SK-N-SH (cell line): ENCODE data around the gene WIPI1. TPM values are rescaled to one million over a fixed set of nuclear protein-coding genes. Genes with fewer than 3 reads are reported as not detected.

Experiments
- CTCF ChIA-PET: fragments of 300-600, 350-600 bp; formaldehyde crosslinking; extraction: SDS; loops from one replicate; lab custom pipeline; 2021; lab: Yijun Ruan, JAX
- POLR2A ChIA-PET: fragments of 350-600 bp; sonication (Branson Sonifier 250); formaldehyde crosslinking; extraction: SDS; loops from one replicate; lab custom pipeline; 2020; ENCODE audit warnings: antibody characterized with exemption, inconsistent platforms; lab: Yijun Ruan, JAX
- DNase-seq: peaks from one replicate; pipeline ENCODE4 v3.0.0; 2012
- H2AFZ ChIP-seq: fragments of 200-600 bp; sonication (generic); 2 replicates; pipeline ENCODE4 v1.8.1; 2016; ENCODE audit warnings: antibody characterized with exemption, mild to moderate bottlenecking, low read depth
- H3F3A ChIP-seq: fragments of 200-600 bp; sonication (generic); replicated peaks from 2 replicates; pipeline ENCODE3; 2016; ENCODE audit warnings: antibody characterized with exemption, mild to moderate bottlenecking; ENCODE audit not compliant: insufficient read depth
- H3K27ac ChIP-seq, 2 experiments: fragments of 200-500 bp in 1 of 2; fragments of 200-600 bp in 1 of 2; sonication (Bioruptor generic) in 1 of 2; sonication (generic), shearing (Covaris generic) in 1 of 2; 2 replicates each; pipeline versions ENCODE4 v1.5.1 to v1.6.1; 2014 to 2016; ENCODE audit warnings: low read depth in 2 of 2, inconsistent platforms in 1 of 2, low read length in 1 of 2, mild to moderate bottlenecking in 1 of 2, mixed read lengths in 1 of 2
- H3K27me3 ChIP-seq: fragments of 200-600 bp; sonication (generic), shearing (Covaris generic); 2 replicates; pipeline ENCODE4 v1.6.1; 2016; ENCODE audit warnings: mixed run types; ENCODE audit not compliant: insufficient read depth
- H3K36me3 ChIP-seq, 2 experiments: fragments of 200-500 bp in 1 of 2; fragments of 200-600 bp in 1 of 2; sonication (Bioruptor generic) in 1 of 2; sonication (generic) in 1 of 2; replicated peaks in 1 of 2; 2 replicates each; pipeline versions ENCODE3 to v1.5.1; 2014 to 2016; ENCODE audit warnings: low read length in 1 of 2, mild to moderate bottlenecking in 1 of 2; ENCODE audit not compliant: insufficient read depth in 2 of 2, control insufficient read depth in 1 of 2
- H3K4me1 ChIP-seq, 2 experiments: fragments of 200-500 bp in 1 of 2; fragments of 200-600 bp in 1 of 2; sonication (Bioruptor generic) in 1 of 2; sonication (generic), shearing (Covaris generic) in 1 of 2; 2 replicates each; pipeline versions ENCODE4 v1.5.1 to v1.6.1; 2014 to 2016; ENCODE audit warnings: low read depth in 1 of 2, low read length in 1 of 2, mixed run types in 1 of 2; ENCODE audit not compliant: insufficient read depth in 2 of 2, control insufficient read depth in 1 of 2
- H3K4me2 ChIP-seq: fragments of 200-600 bp; sonication (generic), shearing (Covaris generic); 2 replicates; pipeline ENCODE4 v1.6.1; 2017; ENCODE audit warnings: mixed run types
- H3K4me3 ChIP-seq, 2 experiments: fragments of 200-500 bp in 1 of 2; fragments of 200-600 bp in 1 of 2; sonication (Bioruptor generic) in 1 of 2; sonication (generic), shearing (Covaris generic) in 1 of 2; 2 replicates each; pipeline versions ENCODE4 v1.5.1 to v1.8.1; 2014 to 2016; ENCODE audit warnings: low read depth in 2 of 2, inconsistent platforms in 1 of 2, low read length in 1 of 2, mild to moderate bottlenecking in 1 of 2, mixed read lengths in 1 of 2, moderate library complexity in 1 of 2
- H3K79me2 ChIP-seq: fragments of 200-600 bp; sonication (generic); 2 replicates; pipeline ENCODE4 v1.8.1; 2017; ENCODE audit warnings: mild to moderate bottlenecking; ENCODE audit not compliant: insufficient read depth
- H3K9ac ChIP-seq: fragments of 200-600 bp; sonication (generic); 2 replicates; pipeline ENCODE4 v1.6.1; 2017; ENCODE audit warnings: mixed run types
- H3K9me2 ChIP-seq: fragments of 200-600 bp; sonication (generic); 2 replicates; pipeline ENCODE4 v1.6.1; 2017; ENCODE audit warnings: mixed run types
- H3K9me3 ChIP-seq: fragments of 200-600 bp; sonication (generic); 2 replicates; pipeline ENCODE4 v1.6.1; 2017; ENCODE audit warnings: mixed run types, mild to moderate bottlenecking, moderate library complexity
- H4K20me1 ChIP-seq: fragments of 200-600 bp; sonication (generic); 2 replicates; pipeline ENCODE4 v1.6.1; 2017; ENCODE audit warnings: mild to moderate bottlenecking, mixed run types; ENCODE audit not compliant: insufficient read depth
- ELF1 ChIP-seq: IDR thresholded peaks from 2 replicates; pipeline ENCODE4 v1.4.0; 2012
- EZH2phosphoT487 ChIP-seq: fragments of 200-600 bp; sonication (generic); IDR thresholded peaks from 2 replicates; pipeline ENCODE4 v1.6.1; 2017; ENCODE audit warnings: low read depth, mixed run types, mild to moderate bottlenecking, antibody characterized with exemption, moderate library complexity, borderline replicate concordance
- FOSL2 ChIP-seq: IDR thresholded peaks from 2 replicates; pipeline ENCODE4 v1.4.0; 2012; ENCODE audit warnings: low read depth, mild to moderate bottlenecking, moderate library complexity, borderline replicate concordance
- FOXM1 ChIP-seq: IDR thresholded peaks from 2 replicates; pipeline ENCODE4 v1.4.0; 2012; ENCODE audit warnings: low read depth, mild to moderate bottlenecking
- JUND ChIP-seq: IDR thresholded peaks from 2 replicates; pipeline ENCODE4 v1.4.0; 2012
- NFIC ChIP-seq: IDR thresholded peaks from 2 replicates; pipeline ENCODE4 v1.4.0; 2012; ENCODE audit warnings: borderline replicate concordance
- RAD21 ChIP-seq: IDR thresholded peaks from 2 replicates; pipeline ENCODE4 v1.6.1; 2012; ENCODE audit warnings: mild to moderate bottlenecking, low read length
- REST ChIP-seq: IDR thresholded peaks from 2 replicates; pipeline ENCODE4 v1.6.1; 2012; ENCODE audit warnings: mild to moderate bottlenecking, low read depth, low read length, moderate library complexity
- RXRA ChIP-seq: IDR thresholded peaks from 2 replicates; pipeline ENCODE4 v1.4.0; 2012; ENCODE audit warnings: low read depth, mild to moderate bottlenecking, borderline replicate concordance
- SIN3A ChIP-seq: IDR thresholded peaks from 2 replicates; pipeline ENCODE4 v1.6.1; 2012; ENCODE audit warnings: low read depth, mild to moderate bottlenecking, low read length, moderate library complexity, borderline replicate concordance
- SMC3 ChIP-seq: IDR thresholded peaks from 2 replicates; pipeline ENCODE4 v1.6.1; 2012; ENCODE audit warnings: low read depth, low read length, improper control_type of control experiment
- TAF1 ChIP-seq: IDR thresholded peaks from 2 replicates; pipeline ENCODE4 v1.6.1; 2012; ENCODE audit warnings: low read depth, mild to moderate bottlenecking, low read length, moderate library complexity, borderline replicate concordance
- TEAD4 ChIP-seq: IDR thresholded peaks from 2 replicates; pipeline ENCODE4 v1.4.0; 2012; ENCODE audit warnings: mild to moderate bottlenecking, borderline replicate concordance; ENCODE audit not compliant: insufficient read depth
- YY1 ChIP-seq: IDR thresholded peaks from 2 replicates; pipeline ENCODE4 v1.4.0; 2012; ENCODE audit warnings: low read depth, mild to moderate bottlenecking
- WGBS: methylation state at CpG from one replicate; pipeline ENCODE4 v1.1.6; 2017; ENCODE audit warnings: low lambda C conversion rate; 5-methylcytosine and 5-hydroxymethylcytosine counted together
- polyA plus RNA-seq, 3 experiments: library from polyadenylated mRNA; depleted of rRNA; stranded (reverse); fragments of >200 nt; gene quantifications; 2 replicates each; pipeline ENCODE4 v1.2.3, GENCODE V29; 2012
- TF ChIP-seq, protein P1 (sequence below): fragments of 150-350 bp; IDR thresholded peaks from 2 replicates; pipeline ENCODE4 v1.6.1; 2016; ENCODE audit warnings: mild to moderate bottlenecking, low read depth, low read length
- TF ChIP-seq, protein P2 (sequence below): IDR thresholded peaks from 2 replicates; pipeline ENCODE4; 2012
- TF ChIP-seq, protein P3 (sequence below): IDR thresholded peaks from 2 replicates; pipeline ENCODE4 v1.4.0; 2012; ENCODE audit warnings: low read depth, borderline replicate concordance

The WIPI1 gene
- 52.7 and 65.2 TPM in 2 replicates for polyA plus RNA-seq (2012; rRNA removed)
- polyA plus RNA-seq (2012; cell fraction: cytosol; rRNA removed) = 49.1 and 55.1 TPM in 2 replicates
- 35.4 and 62.8 TPM in 2 replicates for polyA plus RNA-seq (2012; cell fraction: nucleus; rRNA removed)

DNA sequence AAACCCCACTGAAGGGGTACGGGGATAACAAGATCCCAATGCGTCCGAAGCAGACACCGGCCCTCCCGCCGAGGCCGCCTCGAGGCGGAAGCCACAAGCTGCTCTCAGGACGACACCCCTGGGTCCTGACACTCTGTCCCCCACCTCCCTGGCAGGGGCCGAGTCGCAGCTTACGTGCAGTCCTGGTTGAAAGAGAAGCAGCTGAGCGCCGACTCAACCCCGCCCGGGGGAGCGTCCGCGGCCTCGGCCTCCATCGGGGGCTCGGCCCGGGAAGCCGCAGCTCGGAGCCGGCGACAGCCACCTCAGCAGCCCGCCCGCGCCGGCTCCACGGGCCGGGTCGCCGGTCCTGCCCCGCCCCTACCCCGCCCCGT is at the start of gene WIPI1:
Gene WIPI1, minus strand, starts transcription at position 329 of the 371 bp plus-strand sequence. Its CDS starts 75 bp downstream, at position 254.
- TF ChIP-seq YY1 (no peak), ELF1 (no peak), NFIC (no peak), RAD21 (no peak), TEAD4 (no peak), FOXM1 (no peak), EZH2phosphoT487 (no peak), SMC3 (no peak), RXRA (no peak), REST (no peak), FOSL2 (no peak), SIN3A (no peak), JUND (no peak), TAF1 (no peak)
- TF ChIP-seq, protein P1, sequence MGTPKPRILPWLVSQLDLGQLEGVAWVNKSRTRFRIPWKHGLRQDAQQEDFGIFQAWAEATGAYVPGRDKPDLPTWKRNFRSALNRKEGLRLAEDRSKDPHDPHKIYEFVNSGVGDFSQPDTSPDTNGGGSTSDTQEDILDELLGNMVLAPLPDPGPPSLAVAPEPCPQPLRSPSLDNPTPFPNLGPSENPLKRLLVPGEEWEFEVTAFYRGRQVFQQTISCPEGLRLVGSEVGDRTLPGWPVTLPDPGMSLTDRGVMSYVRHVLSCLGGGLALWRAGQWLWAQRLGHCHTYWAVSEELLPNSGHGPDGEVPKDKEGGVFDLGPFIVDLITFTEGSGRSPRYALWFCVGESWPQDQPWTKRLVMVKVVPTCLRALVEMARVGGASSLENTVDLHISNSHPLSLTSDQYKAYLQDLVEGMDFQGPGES = no peak
- TF ChIP-seq, protein P2, sequence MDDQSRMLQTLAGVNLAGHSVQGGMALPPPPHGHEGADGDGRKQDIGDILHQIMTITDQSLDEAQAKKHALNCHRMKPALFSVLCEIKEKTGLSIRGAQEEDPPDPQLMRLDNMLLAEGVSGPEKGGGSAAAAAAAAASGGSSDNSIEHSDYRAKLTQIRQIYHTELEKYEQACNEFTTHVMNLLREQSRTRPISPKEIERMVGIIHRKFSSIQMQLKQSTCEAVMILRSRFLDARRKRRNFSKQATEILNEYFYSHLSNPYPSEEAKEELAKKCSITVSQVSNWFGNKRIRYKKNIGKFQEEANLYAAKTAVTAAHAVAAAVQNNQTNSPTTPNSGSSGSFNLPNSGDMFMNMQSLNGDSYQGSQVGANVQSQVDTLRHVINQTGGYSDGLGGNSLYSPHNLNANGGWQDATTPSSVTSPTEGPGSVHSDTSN = no peak
- TF ChIP-seq, protein P3, sequence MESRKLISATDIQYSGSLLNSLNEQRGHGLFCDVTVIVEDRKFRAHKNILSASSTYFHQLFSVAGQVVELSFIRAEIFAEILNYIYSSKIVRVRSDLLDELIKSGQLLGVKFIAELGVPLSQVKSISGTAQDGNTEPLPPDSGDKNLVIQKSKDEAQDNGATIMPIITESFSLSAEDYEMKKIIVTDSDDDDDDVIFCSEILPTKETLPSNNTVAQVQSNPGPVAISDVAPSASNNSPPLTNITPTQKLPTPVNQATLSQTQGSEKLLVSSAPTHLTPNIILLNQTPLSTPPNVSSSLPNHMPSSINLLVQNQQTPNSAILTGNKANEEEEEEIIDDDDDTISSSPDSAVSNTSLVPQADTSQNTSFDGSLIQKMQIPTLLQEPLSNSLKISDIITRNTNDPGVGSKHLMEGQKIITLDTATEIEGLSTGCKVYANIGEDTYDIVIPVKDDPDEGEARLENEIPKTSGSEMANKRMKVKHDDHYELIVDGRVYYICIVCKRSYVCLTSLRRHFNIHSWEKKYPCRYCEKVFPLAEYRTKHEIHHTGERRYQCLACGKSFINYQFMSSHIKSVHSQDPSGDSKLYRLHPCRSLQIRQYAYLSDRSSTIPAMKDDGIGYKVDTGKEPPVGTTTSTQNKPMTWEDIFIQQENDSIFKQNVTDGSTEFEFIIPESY = no peak
- Histone ChIP-seq H3K27ac (peak within 1 kb of the TSS; percentile 72 to 81), H3K9ac (peak within 1 kb of the TSS; percentile 73), H3F3A (peaks cover 18% of the 10 kb centered on the region), H3K9me2 (no peaks in the 10 kb centered on the region), H3K4me3 (peak within 1 kb of the TSS; percentile 91 to 93), H3K9me3 (no peaks in the 10 kb centered on the region), H4K20me1 (peaks cover 8% of the 10 kb centered on the region; the same call in 1 of the 2 replicates), H3K79me2 (peaks cover 40% of the 10 kb centered on the region), H3K36me3 (peaks cover 4 to 10% of the 10 kb centered on the region in 2 experiments), H3K4me1 (peaks cover 8 to 17% of the 10 kb centered on the region in 2 experiments; a peak in 3 of 4 replicates), H2AFZ (peak within 1 kb of the TSS; percentile 85), H3K27me3 (no peaks in the 10 kb centered on the region), H3K4me2 (peak within 1 kb of the TSS; percentile 90)
- POLR2A ChIA-PET = interaction anchor here (1.4 to 1.8 kb wide), 2 partner anchors 209 to 251 kb away, joined by 3 to 9 read pairs; partner anchors contain the start of gene AMZ2
- CTCF ChIA-PET = interaction anchor here (0.7 to 6.0 kb wide), 9 partner anchors 9 to 232 kb away, joined by 3 to 63 read pairs (median 4); no protein-coding TSS in a partner anchor
- under 1% methylated on average over 21 of the region's 39 CpGs for WGBS
- DNase-seq = no peak
